Ishikawa (cell line): Measurements from ENCODE around the gene PHKG2.

Experiments
- CEBPB ChIP-seq: IDR thresholded peaks from 2 replicates; pipeline ENCODE4 v1.6.1; 2012
- CREB1 ChIP-seq: IDR thresholded peaks from 2 replicates; pipeline ENCODE4 v1.6.1; 2012; ENCODE audit warnings: low read depth
- EGR1 ChIP-seq: IDR thresholded peaks from 2 replicates; pipeline ENCODE4 v1.6.1; 2012
- EP300 ChIP-seq: IDR thresholded peaks from 2 replicates; pipeline ENCODE4 v1.6.1; 2012; ENCODE audit warnings: borderline replicate concordance
- FOXM1 ChIP-seq: IDR thresholded peaks from 2 replicates; pipeline ENCODE4 v1.6.1; 2012; ENCODE audit warnings: low read depth, borderline replicate concordance
- MAX ChIP-seq: IDR thresholded peaks from 2 replicates; pipeline ENCODE4 v1.6.1; 2012
- NFIC ChIP-seq: IDR thresholded peaks from 2 replicates; pipeline ENCODE4 v1.6.1; 2012
- RAD21 ChIP-seq: IDR thresholded peaks from 2 replicates; pipeline ENCODE4 v1.6.1; 2012; ENCODE audit warnings: low read depth
- REST ChIP-seq: IDR thresholded peaks from 2 replicates; pipeline ENCODE4 v1.6.1; 2012; ENCODE audit warnings: low read depth, mild to moderate bottlenecking
- TAF1 ChIP-seq: IDR thresholded peaks from 2 replicates; pipeline ENCODE4 v1.6.1; 2012; ENCODE audit warnings: low read depth, mild to moderate bottlenecking
- TCF12 ChIP-seq: IDR thresholded peaks from 2 replicates; pipeline ENCODE4 v1.6.1; 2012; ENCODE audit warnings: low read depth
- TEAD4 ChIP-seq: IDR thresholded peaks from 2 replicates; pipeline ENCODE4 v1.6.1; 2012
- USF1 ChIP-seq: IDR thresholded peaks from 2 replicates; pipeline ENCODE4 v1.6.1; 2012
- YY1 ChIP-seq: IDR thresholded peaks from 2 replicates; pipeline ENCODE4 v1.6.1; 2012; ENCODE audit warnings: low read depth
- ZBTB7A ChIP-seq: IDR thresholded peaks from 2 replicates; pipeline ENCODE4 v1.6.1; 2012; ENCODE audit warnings: low read depth

The PHKG2 gene

GRCh38 chr16:30703971-30704370 is 44.3 kb upstream of the PHKG2 start:
- TF ChIP-seq RAD21, result no peak
- TF ChIP-seq CREB1, result no peak
- TF ChIP-seq USF1, result no peak
- no peak for TF ChIP-seq REST
- TF ChIP-seq YY1, result no peak
- TF ChIP-seq TCF12, result no peak
- TF ChIP-seq TEAD4, result no peak
- no peak for TF ChIP-seq MAX

- TF ChIP-seq TEAD4, result no peak
- TF ChIP-seq MAX, result no peak
- no peak for TF ChIP-seq EGR1
- TF ChIP-seq REST, result no peak
- no peak for TF ChIP-seq ZBTB7A
- TF ChIP-seq TCF12, result no peak
- no peak for TF ChIP-seq EP300
- no peak for TF ChIP-seq CEBPB
- no peak for TF ChIP-seq TAF1
- no peak for TF ChIP-seq RAD21
- TF ChIP-seq FOXM1, result no peak
- no peak for TF ChIP-seq CREB1
- TF ChIP-seq NFIC, result no peak
- TF ChIP-seq USF1, result no peak
- no peak for TF ChIP-seq YY1
Observed at GRCh38 chr16:30706046-30706445, 42.2 kb upstream of the PHKG2 start.

- no peak for TF ChIP-seq EGR1
- TF ChIP-seq TAF1, result no peak
- no peak for TF ChIP-seq MAX
- TF ChIP-seq YY1, result no peak
- TF ChIP-seq REST, result no peak
- TF ChIP-seq ZBTB7A, result no peak
- no peak for TF ChIP-seq TCF12
- no peak for TF ChIP-seq USF1
- TF ChIP-seq FOXM1, result no peak
- TF ChIP-seq CEBPB, result no peak
- TF ChIP-seq TEAD4, result no peak
- no peak for TF ChIP-seq RAD21
- no peak for TF ChIP-seq CREB1
- no peak for TF ChIP-seq NFIC
- no peak for TF ChIP-seq EP300
Observed at GRCh38 chr16:30710971-30711370, 37.3 kb upstream of the PHKG2 start.

- TF ChIP-seq CREB1 (no peak), FOXM1 (no peak), TCF12 (no peak), NFIC (no peak), TAF1 (no peak), EP300 (no peak), ZBTB7A (no peak), YY1 (no peak), CEBPB (no peak), REST (no peak), EGR1 (no peak)
Observed at GRCh38 chr16:30711712-30712111, 36.5 kb upstream of the PHKG2 start.
